GM18505 (cell line): ENCODE data around the gene STRADA.
A peak's percentile ranks its signal among the peaks of the same experiment; 100 is the strongest.

ENCODE experiments used
- ATAC-seq: cut with Tn5 transposase; IDR thresholded peaks from one replicate; pipeline ENCODE4 v1.9.1; 2021; ENCODE audit not compliant: unreplicated experiment
- POLR2A ChIP-seq: IDR thresholded peaks from 4 replicates; pipeline ENCODE4 v1.6.1; 2011; ENCODE audit warnings: borderline replicate concordance; ENCODE audit not compliant: insufficient read depth, insufficient read length; ENCODE audit errors: extremely low read depth

Gene STRADA, protein sequence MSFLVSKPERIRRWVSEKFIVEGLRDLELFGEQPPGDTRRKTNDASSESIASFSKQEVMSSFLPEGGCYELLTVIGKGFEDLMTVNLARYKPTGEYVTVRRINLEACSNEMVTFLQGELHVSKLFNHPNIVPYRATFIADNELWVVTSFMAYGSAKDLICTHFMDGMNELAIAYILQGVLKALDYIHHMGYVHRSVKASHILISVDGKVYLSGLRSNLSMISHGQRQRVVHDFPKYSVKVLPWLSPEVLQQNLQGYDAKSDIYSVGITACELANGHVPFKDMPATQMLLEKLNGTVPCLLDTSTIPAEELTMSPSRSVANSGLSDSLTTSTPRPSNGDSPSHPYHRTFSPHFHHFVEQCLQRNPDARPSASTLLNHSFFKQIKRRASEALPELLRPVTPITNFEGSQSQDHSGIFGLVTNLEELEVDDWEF

DNA sequence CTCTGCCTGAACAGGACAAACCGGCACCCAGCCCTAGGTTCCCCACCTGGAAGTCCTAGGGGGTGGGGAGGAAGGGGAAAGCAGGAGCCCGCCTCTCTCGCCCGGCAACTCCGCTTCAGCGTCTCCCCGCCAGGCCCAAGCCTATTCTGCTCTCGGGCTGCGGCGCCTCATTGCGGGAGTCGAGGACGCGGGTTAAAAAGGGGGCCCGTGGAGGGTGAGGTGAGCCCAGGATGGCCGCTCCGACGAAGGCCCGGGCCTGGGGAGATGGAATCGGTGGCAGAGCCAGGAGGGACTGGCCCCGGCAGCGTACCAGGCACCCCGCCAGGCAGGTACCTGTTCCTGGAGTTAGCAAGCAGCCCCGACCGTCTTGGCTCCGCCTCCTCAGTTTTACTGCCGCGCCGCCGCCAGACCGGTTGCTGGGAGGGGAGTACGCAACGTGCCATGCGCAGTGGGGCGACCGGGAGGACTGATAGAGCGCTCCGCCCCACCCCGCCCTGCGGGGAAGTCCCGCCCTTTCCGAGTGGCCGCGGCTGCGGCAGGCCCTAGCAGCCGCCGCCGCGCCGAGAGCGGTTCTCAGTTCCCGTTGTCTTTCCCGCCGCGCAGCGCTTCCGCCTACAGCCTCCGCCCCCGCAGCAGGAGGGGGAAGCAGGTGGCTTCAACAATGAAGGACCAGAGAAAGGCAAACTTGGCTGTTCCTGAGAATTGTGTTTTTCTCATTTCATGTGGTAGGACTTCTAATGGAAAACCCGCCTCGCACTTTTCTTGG is at the start of gene STRADA:
Gene STRADA (minus strand): TSS at position 392 of the 766 bp plus-strand sequence. CDS start 13,430 bp downstream, outside the sequence.
- peak; percentile 90 for ATAC-seq
- TF ChIP-seq POLR2A: peak; percentile 96

DNA sequence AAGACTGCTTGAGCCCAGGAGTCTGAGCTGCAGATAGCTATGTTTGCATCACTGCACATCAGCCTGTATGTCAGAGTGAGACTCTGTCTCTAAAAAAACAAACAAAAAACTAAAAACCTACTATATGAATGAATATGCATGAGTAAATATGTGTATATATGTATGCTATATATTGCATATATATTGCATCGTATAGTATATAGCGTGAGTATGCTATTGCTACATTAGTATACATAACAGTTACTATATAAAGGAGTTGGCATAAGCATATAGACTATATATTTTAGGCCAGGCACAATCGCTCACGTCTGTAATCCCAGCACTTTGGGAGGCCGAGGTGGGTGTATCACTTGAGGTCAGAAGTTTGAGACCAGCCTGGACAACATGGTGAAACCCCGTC is 48.5 kb upstream of the STRADA start:
- no peak for ATAC-seq
- TF ChIP-seq POLR2A: no peak

DNA sequence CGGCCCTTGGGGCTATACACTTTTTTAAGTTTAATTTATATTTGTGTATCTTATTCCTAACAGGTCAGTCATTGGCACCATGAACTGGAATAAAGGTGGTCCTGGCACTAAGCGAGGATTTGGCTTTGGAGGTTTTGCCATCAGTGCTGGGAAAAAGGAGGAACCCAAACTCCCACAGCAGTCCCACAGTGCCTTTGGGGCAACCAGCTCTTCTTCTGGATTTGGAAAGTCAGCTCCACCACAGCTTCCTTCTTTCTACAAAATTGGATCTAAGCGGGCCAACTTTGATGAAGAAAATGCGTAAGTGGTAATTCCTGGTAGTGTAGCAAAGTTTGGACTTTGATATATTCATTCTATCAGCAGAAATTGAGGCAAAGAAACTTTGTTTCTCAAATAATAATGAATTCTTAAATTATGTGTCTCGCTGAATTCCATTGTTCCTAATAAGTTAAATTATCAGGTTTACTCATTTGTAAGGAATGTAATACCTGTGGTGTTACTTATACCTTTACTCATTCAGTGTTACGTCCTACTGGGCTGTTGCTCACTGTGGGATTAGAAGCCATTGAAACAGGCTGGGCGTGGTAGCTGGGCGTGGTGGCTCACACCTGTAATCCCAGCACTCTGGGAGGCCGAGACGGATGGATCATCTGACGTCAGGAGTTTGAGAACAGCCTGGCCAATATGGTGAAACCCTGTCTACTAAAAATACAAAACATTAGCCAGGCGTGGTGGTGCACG is 45.5 kb upstream of the STRADA start:
- no peak for ATAC-seq
- no peak for TF ChIP-seq POLR2A

DNA sequence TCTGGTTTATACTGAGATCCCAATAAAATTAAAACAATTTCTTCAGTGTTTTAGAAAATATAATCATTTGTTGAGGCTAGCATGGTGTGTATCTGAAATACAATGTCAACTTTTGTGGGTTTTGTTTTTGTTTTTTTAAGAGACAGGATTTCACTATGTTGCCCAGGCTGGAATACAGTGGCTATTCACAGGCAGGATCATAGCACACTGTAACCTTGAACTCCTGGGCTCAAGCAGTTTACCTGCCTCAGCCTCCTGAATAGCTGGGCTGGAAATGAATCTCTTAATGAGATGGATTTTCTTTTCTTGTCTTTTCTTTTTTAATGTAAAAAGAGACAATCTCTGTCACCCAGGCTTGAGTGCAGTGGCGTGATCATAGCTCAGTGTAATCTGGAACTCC is 44.5 kb upstream of the STRADA start:
- TF ChIP-seq POLR2A: no peak
- no peak for ATAC-seq

DNA sequence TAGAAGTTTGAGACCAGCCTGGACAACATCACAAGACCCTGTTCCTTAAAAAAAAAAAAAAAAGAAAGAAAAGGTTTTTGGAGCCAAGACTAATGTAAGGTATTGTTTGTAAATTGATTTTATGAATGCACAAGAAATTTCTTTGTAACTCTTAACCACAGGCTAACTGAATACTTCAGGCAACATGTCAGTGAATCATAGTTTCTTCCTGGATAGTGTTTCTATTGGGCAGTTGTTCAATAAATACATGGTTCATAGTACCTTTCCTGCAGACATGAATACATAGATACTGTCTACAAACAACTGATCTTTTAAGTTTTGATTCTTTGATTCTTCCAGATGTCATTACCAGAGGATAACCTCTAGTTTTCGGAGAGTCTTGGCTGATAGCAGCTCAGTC is 44.0 kb upstream of the STRADA start:
- TF ChIP-seq POLR2A: no peak
- no peak for ATAC-seq

DNA sequence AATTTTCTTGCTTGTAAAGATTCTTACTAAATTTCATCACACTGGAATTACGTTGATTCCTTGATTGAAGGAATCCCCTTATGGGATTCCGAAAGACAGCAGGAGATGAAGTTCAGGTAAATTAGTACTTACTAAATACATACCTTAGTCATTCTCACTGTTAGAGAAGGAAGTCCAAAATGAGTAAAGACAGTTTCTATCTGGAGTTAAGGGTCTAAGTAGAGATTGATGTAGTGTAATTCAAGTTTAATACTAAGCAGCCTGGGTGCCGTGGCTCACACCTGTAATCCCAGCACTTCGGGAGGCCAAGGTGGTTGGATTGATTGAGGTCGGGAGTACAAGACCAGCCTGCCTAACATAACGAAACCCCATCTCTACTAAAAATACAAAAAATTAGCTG is 41.9 kb upstream of the STRADA start:
- no peak for TF ChIP-seq POLR2A
- ATAC-seq: no peak

DNA sequence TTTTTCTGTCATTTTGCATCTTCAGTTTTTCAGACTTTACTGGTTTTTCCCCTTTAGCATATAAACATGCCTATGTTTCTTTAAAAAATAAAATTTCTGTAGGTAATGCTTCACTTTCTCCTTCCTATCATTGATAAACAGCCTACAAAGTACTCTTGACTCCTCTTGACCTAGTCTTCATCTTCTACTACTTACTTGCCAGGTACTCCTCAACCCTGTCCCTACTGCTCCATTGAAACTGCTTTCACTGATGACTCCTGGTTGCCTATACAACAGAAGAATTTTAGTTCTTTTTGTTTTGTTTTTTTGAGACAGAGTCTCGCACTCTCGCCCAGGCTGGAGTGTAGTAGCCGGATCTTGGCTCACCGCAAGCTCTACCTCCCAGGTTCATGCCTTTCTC is 39.3 kb upstream of the STRADA start:
- no peak for ATAC-seq
- TF ChIP-seq POLR2A: no peak

DNA sequence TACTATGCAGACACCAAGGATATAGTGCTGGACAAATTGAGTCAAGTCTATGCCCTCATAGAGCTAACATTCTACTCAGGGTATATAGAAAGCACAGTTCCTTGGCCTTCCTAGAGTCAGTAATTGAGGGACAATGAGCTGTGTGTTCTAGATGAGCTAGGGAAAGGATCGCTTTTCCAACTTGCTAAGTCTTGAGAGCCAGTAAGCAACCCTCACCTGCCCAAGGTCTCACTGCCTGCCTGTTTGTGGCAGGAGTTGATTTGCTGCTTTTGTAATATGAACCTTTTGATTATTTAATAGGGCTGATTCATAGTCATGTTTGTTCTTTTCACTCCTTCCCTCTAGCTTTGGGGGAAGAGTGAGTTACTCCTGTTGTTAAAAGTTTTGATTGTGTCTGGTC is 38.9 kb upstream of the STRADA start:
- no peak for ATAC-seq
- no peak for TF ChIP-seq POLR2A

DNA sequence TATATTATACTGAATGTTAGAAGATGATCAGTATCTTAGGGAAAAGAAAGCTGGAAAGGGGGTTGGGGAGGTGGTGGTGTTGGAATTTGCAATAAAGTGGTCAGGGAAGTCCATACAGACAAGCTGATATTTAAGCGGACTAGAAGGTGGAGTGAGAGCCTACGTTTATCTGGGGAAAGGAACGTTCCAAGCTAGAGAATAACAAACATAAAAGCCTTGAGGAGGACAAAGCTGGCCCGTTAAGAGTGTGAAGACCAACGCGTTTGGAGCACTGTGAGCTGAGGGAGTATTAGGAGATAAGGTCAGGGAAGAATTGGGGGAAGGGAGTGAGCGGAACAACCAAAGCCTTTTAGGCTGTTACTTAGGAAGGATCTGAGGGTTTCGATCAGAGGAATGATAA is 33.8 kb upstream of the STRADA start:
- TF ChIP-seq POLR2A: no peak
- ATAC-seq: no peak

DNA sequence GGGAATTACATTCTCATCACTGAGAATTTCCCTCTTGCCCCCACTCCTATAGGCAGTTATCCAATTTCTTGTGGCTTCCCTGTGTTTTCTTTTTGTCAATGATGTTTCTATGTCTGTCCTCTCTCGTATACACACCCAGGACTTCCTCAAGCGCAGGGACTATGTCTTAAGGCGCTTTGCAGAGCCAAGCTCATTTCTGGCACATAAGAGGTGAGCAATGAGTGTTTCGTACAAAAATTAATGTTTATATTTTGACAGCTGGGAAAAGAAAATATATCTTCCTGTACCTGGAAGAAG is 33.3 kb upstream of the STRADA start:
- no peak for TF ChIP-seq POLR2A
- ATAC-seq: no peak

DNA sequence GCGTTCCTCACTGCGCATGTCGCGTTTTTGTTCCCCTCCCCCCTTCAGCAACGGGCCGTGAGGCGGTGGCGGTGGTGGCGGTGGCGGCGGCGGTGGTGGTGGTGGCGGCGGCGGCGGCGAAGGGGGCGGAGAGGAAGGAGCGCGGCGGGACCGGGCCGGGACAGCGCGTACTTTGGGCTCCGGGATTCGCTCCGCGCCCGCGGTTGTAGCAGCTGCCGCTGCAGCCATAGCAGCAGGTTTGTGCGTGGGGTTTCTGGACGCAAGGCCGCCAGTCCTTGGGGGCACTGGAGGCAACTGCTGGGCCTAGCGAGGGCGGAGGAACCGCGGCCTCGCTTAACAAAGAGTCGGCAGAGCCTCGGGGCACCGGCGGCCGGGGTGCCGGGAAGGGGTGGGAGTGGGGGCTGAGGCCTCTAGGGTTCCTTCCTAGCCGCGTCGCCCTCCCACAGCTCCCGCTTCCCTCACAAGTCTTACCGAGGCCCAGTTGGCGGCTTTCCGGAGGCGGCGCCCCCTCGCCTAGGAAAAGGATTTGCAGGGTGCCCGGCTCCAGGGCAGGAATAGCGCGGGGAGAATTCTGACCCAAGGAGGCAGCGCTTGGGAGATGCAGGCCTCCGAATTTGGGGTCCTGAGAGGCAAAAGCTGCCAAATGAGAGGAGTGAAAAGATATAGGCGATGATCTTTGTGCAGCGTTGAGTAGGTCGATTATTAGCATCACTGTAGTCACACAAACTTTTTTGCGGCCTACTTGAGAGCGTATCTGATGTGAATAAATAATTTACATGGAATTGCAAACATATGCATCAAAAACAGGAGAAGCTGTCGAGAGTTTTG is 32.8 kb upstream of the STRADA start, which contains the start of gene DDX42:
Gene DDX42 (plus strand): TSS at position 30 of the 828 bp plus-strand sequence. CDS start 12,880 bp downstream, outside the sequence.
- TF ChIP-seq POLR2A: no peak
- peak; percentile 11 for ATAC-seq

DNA sequence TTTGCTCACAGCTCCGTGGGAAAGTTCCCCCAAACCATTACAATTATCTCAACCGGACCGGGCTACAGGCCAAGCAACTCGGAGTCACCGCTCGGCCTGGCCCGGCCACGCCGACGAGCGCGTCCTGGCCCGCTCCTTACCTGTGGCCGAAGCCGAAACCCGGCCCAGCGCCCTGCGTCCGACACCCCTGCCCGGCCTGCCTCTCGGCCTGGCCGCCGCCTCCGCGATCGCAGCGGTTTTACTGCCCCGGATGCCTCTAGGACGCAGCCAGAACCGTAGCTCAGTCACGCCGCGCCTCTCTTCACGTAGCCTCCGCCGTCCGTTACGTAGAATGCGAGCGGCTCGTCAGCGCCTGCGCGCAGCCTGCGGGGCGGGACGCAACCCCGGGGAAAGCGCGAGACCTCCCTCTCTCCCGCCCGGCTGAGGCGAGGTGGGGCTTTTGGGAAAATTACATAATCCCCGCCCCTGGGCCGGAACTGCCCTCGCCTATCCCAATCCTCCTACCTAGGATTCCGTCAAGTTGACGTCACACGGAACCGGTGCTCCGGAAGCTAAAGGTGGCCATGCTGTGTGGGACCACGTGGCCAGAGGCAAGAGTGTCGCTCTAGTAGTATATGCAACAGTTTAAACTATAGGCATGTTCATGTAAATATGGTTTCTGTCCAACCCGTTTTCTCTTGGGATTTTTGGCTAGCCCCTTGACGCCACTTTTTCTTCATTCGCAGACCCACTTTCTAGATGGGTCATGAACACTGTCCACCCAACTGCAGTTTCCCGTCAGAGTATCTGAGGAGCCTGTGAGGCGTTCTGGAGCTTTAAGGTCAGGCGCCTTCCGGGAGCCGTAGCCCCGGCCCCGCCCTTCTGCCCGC is 31.9 kb upstream of the STRADA start, which contains the start of gene CCDC47:
Gene CCDC47 (minus strand): TSS at position 326 of the 869 bp plus-strand sequence. CDS start 7,422 bp downstream, outside the sequence.
- ATAC-seq: peak; percentile 77
- TF ChIP-seq POLR2A: peak; percentile 97

DNA sequence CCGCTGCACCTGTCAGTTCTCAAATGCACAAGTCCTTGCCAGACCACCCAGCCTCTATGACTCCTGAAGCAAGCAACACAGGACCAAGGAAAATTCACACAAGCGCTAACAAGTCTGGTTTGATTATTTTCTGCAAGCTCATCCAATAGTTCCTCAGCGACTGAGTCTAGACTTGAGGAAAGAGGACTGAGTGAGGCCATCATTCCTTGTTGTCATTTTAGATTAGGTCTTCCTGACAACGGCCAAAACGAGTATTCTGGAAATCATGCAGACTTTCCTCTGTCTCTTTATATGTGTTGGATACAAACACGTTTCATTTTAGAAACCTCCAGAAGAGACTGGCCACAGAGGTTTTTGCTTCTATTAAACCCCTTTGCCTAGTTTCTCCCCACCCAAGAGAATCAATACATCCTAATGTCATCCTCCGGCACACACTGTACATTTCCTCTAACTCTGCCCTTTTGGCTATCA is 31.2 kb upstream of the STRADA start:
- no peak for TF ChIP-seq POLR2A
- no peak for ATAC-seq
